Stimulated activated CD8-positive, alpha-beta memory T cell treated with anti-CD3 and anti-CD28 coated beads, Interleukin-2, amount 100 ng/mL, for 48 hours (primary cell): Measurements from ENCODE around the gene KLHDC7B.

Source experiments
- DNase-seq, 2 donors: peaks; one replicate each; pipeline ENCODE4 v3.0.0-alpha.2; 2020; ENCODE audit warnings: low read depth in 2 of 2

Gene KLHDC7B

GRCh38 chr22:50545522-50546325 lies at the start of gene KLHDC7B:
Gene KLHDC7B (plus strand): TSS chr22:50545899. CDS start chr22:50546244, 345 bp downstream.
- DNase-seq = no peak

GRCh38 chr22:50497093-50497492 lies 48.6 kb upstream of the KLHDC7B start:
- no peak for DNase-seq

- DNase-seq = peak; percentile 51 to 58
These were observed 47.3 kb upstream of the KLHDC7B start for GRCh38 chr22:50498322-50498890.

- DNase-seq = no peak
These were observed 45.2 kb upstream of the KLHDC7B start for GRCh38 chr22:50500452-50500851.

- DNase-seq = no peak
These were observed 43.6 kb upstream of the KLHDC7B start for GRCh38 chr22:50502096-50502495.

GRCh38 chr22:50502628-50503474 lies 42.8 kb upstream of the KLHDC7B start:
- DNase-seq = no peak

- DNase-seq = no peak
These were observed 42.1 kb upstream of the KLHDC7B start for GRCh38 chr22:50503475-50504145.

- no peak for DNase-seq
These were observed 41.1 kb upstream of the KLHDC7B start for GRCh38 chr22:50504369-50505211.

- no peak for DNase-seq
These were observed 40.4 kb upstream of the KLHDC7B start for GRCh38 chr22:50505276-50505775.

- DNase-seq = no peak
These were observed 39.7 kb upstream of the KLHDC7B start for GRCh38 chr22:50505776-50506610.

- no peak for DNase-seq
These were observed 38.9 kb upstream of the KLHDC7B start for GRCh38 chr22:50506611-50507420.

- DNase-seq = peak; percentile 90 to 94
These were observed 38.2 kb upstream of the KLHDC7B start, which contains the start of gene LMF2 for GRCh38 chr22:50507421-50507990. Gene LMF2 (minus strand): TSS chr22:50507702. CDS start chr22:50507675, 27 bp downstream.

- DNase-seq = peak; percentile 98
These were observed 37.5 kb upstream of the KLHDC7B start, which contains the start of gene NCAPH2 for GRCh38 chr22:50507991-50508884. Gene NCAPH2 (plus strand): TSS chr22:50508224. CDS start chr22:50508338, 114 bp downstream.

- DNase-seq = no peak
These were observed 36.8 kb upstream of the KLHDC7B start for GRCh38 chr22:50508897-50509296.

- no peak for DNase-seq
These were observed 32.5 kb upstream of the KLHDC7B start for GRCh38 chr22:50513175-50513574.

- DNase-seq = no peak
These were observed 29.6 kb upstream of the KLHDC7B start for GRCh38 chr22:50516068-50516467.

GRCh38 chr22:50516891-50517290 lies 28.8 kb upstream of the KLHDC7B start:
- no peak for DNase-seq
